ENCODE measurements around the gene GPHA2.

DNA sequence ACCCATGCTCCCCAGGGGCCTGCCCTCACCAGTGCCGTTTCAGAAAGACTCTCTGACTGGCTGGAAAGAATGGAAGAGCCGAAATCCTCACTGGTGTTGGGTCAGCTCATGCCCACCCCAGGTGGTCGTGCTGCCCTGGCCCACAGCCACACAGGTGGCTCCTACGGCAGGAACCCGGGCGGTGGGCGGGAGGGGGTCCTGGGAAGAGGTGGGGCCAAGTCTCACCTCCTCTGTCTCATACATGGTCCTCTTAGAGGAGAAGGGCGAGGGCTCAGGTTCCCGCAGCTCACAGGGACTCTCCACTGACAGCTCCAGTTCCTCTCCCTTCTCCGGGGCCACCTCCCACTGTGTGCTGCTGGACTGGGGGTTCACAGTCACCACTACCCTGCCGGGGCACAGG lies 26.9 kb downstream of the GPHA2 start:
- no peak for TF ChIP-seq KLF16 (CRISPR knock-in tag; IDR thresholded peaks at IDR 0.05)
- no peak for TF ChIP-seq RNF219 (CRISPR knock-in tag; IDR thresholded peaks at IDR 0.05)
- TF ChIP-seq EP300 (IDR thresholded peaks at IDR 0.05; ENCODE audit: low read depth in 2 of 2, low read length in 2 of 2) = no peak
- TF ChIP-seq EP300 (CRISPR knock-in tag; IDR thresholded peaks at IDR 0.05; ENCODE audit: borderline replicate concordance) = no peak
- TF ChIP-seq LBX2 (CRISPR knock-in tag; IDR thresholded peaks at IDR 0.05; ENCODE audit: borderline replicate concordance) = no peak
- TF ChIP-seq, protein P1, sequence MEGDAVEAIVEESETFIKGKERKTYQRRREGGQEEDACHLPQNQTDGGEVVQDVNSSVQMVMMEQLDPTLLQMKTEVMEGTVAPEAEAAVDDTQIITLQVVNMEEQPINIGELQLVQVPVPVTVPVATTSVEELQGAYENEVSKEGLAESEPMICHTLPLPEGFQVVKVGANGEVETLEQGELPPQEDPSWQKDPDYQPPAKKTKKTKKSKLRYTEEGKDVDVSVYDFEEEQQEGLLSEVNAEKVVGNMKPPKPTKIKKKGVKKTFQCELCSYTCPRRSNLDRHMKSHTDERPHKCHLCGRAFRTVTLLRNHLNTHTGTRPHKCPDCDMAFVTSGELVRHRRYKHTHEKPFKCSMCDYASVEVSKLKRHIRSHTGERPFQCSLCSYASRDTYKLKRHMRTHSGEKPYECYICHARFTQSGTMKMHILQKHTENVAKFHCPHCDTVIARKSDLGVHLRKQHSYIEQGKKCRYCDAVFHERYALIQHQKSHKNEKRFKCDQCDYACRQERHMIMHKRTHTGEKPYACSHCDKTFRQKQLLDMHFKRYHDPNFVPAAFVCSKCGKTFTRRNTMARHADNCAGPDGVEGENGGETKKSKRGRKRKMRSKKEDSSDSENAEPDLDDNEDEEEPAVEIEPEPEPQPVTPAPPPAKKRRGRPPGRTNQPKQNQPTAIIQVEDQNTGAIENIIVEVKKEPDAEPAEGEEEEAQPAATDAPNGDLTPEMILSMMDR (CRISPR knock-in tag; IDR thresholded peaks at IDR 0.05) = no peak
- no peak for TF ChIP-seq ZNF737 (CRISPR knock-in tag; IDR thresholded peaks at IDR 0.05; ENCODE audit: borderline replicate concordance)
- TF ChIP-seq ASH2L (IDR thresholded peaks at IDR 0.05; ENCODE audit: insufficient read length, low read depth, low read length) = no peak
- no peak for TF ChIP-seq DPF2 (CRISPR knock-in tag; IDR thresholded peaks at IDR 0.05; ENCODE audit: borderline replicate concordance, low read depth)
- no peak for TF ChIP-seq ZBTB43 (CRISPR knock-in tag; conservative IDR thresholded peaks at IDR 0.05)
- no peak for TF ChIP-seq ZNF317 (CRISPR knock-in tag; IDR thresholded peaks at IDR 0.05)

Measured in HepG2 (cell line).